Neural progenitor cell (in vitro differentiated cells): ENCODE measurements around the gene TCHP.

ENCODE experiments used
- CTCF ChIP-seq: fragments of 200-600 bp; sonication (generic); IDR thresholded peaks from 2 replicates; pipeline ENCODE4 v1.5.1; 2017; ENCODE audit warnings: antibody characterized with exemption, mild to moderate bottlenecking
- EZH2phosphoT487 ChIP-seq: fragments of 200-600 bp; sonication (generic); IDR thresholded peaks from 2 replicates; pipeline ENCODE4 v1.6.1; 2017; ENCODE audit warnings: antibody characterized with exemption

- TF ChIP-seq CTCF (no peak), EZH2phosphoT487 (no peak)
These were observed 3.0 kb upstream of the TCHP start for GRCh38 chr12:109897029-109897428.
